DOHH2 (cell line): ENCODE measurements around the gene HOXD9.

Source experiments
- H3F3A ChIP-seq: fragments of 200-600 bp; sonication (generic), shearing (Covaris generic); 2 replicates; pipeline ENCODE4 v1.6.0; 2016; ENCODE audit warnings: antibody characterized with exemption, mild to moderate bottlenecking; ENCODE audit not compliant: control insufficient read depth, insufficient read depth
- H3K27ac ChIP-seq: fragments of 200-600 bp; sonication (generic); 2 replicates; pipeline ENCODE4 v1.5.1; 2014; ENCODE audit warnings: low read depth, mild to moderate bottlenecking, low read length, moderate library complexity
- H3K27me3 ChIP-seq: fragments of 200-600 bp; sonication (generic); 2 replicates; pipeline ENCODE4 v1.6.1; 2014; ENCODE audit warnings: mild to moderate bottlenecking, low read length, mixed read lengths; ENCODE audit not compliant: control insufficient read depth
- H3K36me3 ChIP-seq: fragments of 200-600 bp; sonication (generic); 2 replicates; pipeline ENCODE4 v1.6.1; 2014; ENCODE audit warnings: mild to moderate bottlenecking, low read length, moderate library complexity, mixed read lengths; ENCODE audit not compliant: control insufficient read depth
- H3K4me1 ChIP-seq: fragments of 200-600 bp; sonication (generic); 2 replicates; pipeline ENCODE4 v1.6.1; 2014; ENCODE audit warnings: mild to moderate bottlenecking, low read length, mixed read lengths; ENCODE audit not compliant: control insufficient read depth
- H3K4me2 ChIP-seq: fragments of 200-600 bp; sonication (generic); 2 replicates; pipeline ENCODE4 v1.6.0; 2014; ENCODE audit warnings: mild to moderate bottlenecking, low read length, moderate library complexity
- H3K4me3 ChIP-seq: fragments of 200-600 bp; sonication (generic); 2 replicates; pipeline ENCODE4 v1.5.1; 2014; ENCODE audit warnings: mild to moderate bottlenecking, low read length, mixed read lengths
- H3K79me2 ChIP-seq: fragments of 200-600 bp; sonication (generic); 2 replicates; pipeline ENCODE4 v1.6.1; 2014; ENCODE audit warnings: mild to moderate bottlenecking, low read length, mixed read lengths; ENCODE audit not compliant: control insufficient read depth
- H3K9me2 ChIP-seq: fragments of 200-600 bp; sonication (generic); replicated peaks from 2 replicates; pipeline ENCODE4 v1.6.1; 2014; ENCODE audit warnings: mild to moderate bottlenecking, low read length, mixed read lengths; ENCODE audit not compliant: control insufficient read depth
- H3K9me3 ChIP-seq: fragments of 200-600 bp; sonication (generic); 2 replicates; pipeline ENCODE4 v1.6.1; 2014; ENCODE audit warnings: antibody characterized with exemption, low read length, mixed read lengths; ENCODE audit not compliant: control insufficient read depth, insufficient read depth
- H4K20me1 ChIP-seq: fragments of 200-600 bp; sonication (generic); 2 replicates; pipeline ENCODE4 v1.6.0; 2014; ENCODE audit warnings: low read depth, mild to moderate bottlenecking, antibody characterized with exemption, low read length, moderate library complexity; ENCODE audit not compliant: control insufficient read depth, insufficient read depth
- CTCF ChIP-seq: fragments of 200-600 bp; sonication (generic); IDR thresholded peaks from one replicate; pipeline ENCODE4 v1.5.1; 2014; ENCODE audit warnings: antibody characterized with exemption, mild to moderate bottlenecking, low read depth, low read length; ENCODE audit not compliant: poor library complexity, severe bottlenecking
- EZH2phosphoT487 ChIP-seq: fragments of 200-600 bp; sonication (generic); IDR thresholded peaks from 2 replicates; pipeline ENCODE4 v1.6.1; 2017; ENCODE audit warnings: borderline replicate concordance, mild to moderate bottlenecking, antibody characterized with exemption, low read length, moderate library complexity, mixed read lengths

The HOXD9 gene

GRCh38 chr2:176121190-176122051 lies 1.1 kb upstream of the HOXD9 start:
- Histone ChIP-seq H3K4me1 (no peaks in the 10 kb centered on the region), H4K20me1 (no peaks in the 10 kb centered on the region), H3K36me3 (no peaks in the 10 kb centered on the region), H3K9me2 (no peaks in the 10 kb centered on the region), H3K27me3 (peaks cover 5% of the 10 kb centered on the region; the same call in 1 of the 2 replicates), H3K4me2 (no peak overlapping the region), H3K27ac (no peak overlapping the region), H3K79me2 (no peaks in the 10 kb centered on the region), H3K4me3 (no peak overlapping the region), H3K9me3 (no peaks in the 10 kb centered on the region), H3F3A (no peaks in the 10 kb centered on the region)
- TF ChIP-seq EZH2phosphoT487 (no peak), CTCF (no peak)

GRCh38 chr2:176122052-176122682 lies 352 bp upstream of the HOXD9 start:
- H3K9me2 ChIP-seq, result no peaks in the 10 kb centered on the region
- H3K79me2 ChIP-seq, result no peaks in the 10 kb centered on the region
- TF ChIP-seq EZH2phosphoT487 (no peak), CTCF (no peak)
- no peak overlapping the region for H3K4me3 ChIP-seq
- H3K36me3 ChIP-seq, result no peaks in the 10 kb centered on the region
- no peak overlapping the region for H3K4me2 ChIP-seq
- H4K20me1 ChIP-seq, result no peaks in the 10 kb centered on the region
- no peak overlapping the region for H3K27ac ChIP-seq
- peaks cover 10% of the 10 kb centered on the region; the same call in 1 of the 2 replicates for H3K27me3 ChIP-seq
- H3F3A ChIP-seq, result no peaks in the 10 kb centered on the region
- H3K4me1 ChIP-seq, result no peaks in the 10 kb centered on the region
- H3K9me3 ChIP-seq, result no peaks in the 10 kb centered on the region

- TF ChIP-seq EZH2phosphoT487 (no peak), CTCF (no peak)
- Histone ChIP-seq H3K79me2 (no peaks in the 10 kb centered on the region), H3K9me2 (no peaks in the 10 kb centered on the region), H3K36me3 (no peaks in the 10 kb centered on the region), H4K20me1 (no peaks in the 10 kb centered on the region), H3F3A (no peaks in the 10 kb centered on the region), H3K4me3 (no peak overlapping the region), H3K27ac (no peak overlapping the region), H3K4me1 (no peaks in the 10 kb centered on the region), H3K27me3 (peaks cover 14% of the 10 kb centered on the region; the same call in 1 of the 2 replicates), H3K4me2 (no peak overlapping the region), H3K9me3 (no peaks in the 10 kb centered on the region)
Measured at GRCh38 chr2:176123411-176124109, 1.0 kb downstream of the HOXD9 start.
